PC-3 (cell line): ENCODE results near the gene RNLS. TPM values are rescaled to one million over a fixed set of nuclear protein-coding genes. Genes with fewer than 3 reads are reported as not detected.
"Not testable (repeated sequence)": the region's sequence is repeated elsewhere in the genome, so short reads cannot be mapped to it uniquely, and the experiment has no call there.

Source experiments
- ATAC-seq: fragments of 200-7000 bp; cut with Tn5 transposase; 2 replicates; pipeline ENCODE4 v1.9.1; 2020; ENCODE audit warnings: mild to moderate bottlenecking, moderate library complexity
- BruUV-seq: library from RNA; stranded (reverse); fragments of 400-500 nt; replicated peaks from 2 replicates; lab custom pipeline; 2021; lab: Mats Ljungman, UMichigan
- CTCF ChIA-PET: fragments of 300-600 bp; sonication (Branson Sonifier 250); formaldehyde crosslinking; loops from one replicate; lab custom pipeline; 2022; ENCODE audit warnings: antibody characterized with exemption; lab: Charles Lee
- POLR2A ChIA-PET: fragments of 300-600 bp; sonication (Branson Sonifier 250); formaldehyde crosslinking; loops from one replicate; lab custom pipeline; 2022; ENCODE audit warnings: antibody characterized with exemption; ENCODE audit not compliant: unreplicated experiment; lab: Charles Lee
- DNase-seq: peaks from one replicate; pipeline ENCODE4 v3.0.0-alpha.2; 2015
- H2AFZ ChIP-seq: fragments of 300-600 bp; sonication (generic); 2 replicates; pipeline ENCODE4 v1.6.0; 2016; ENCODE audit warnings: antibody characterized with exemption, low read length
- H3F3A ChIP-seq: fragments of 300-600 bp; sonication (generic); one replicate; pipeline ENCODE4 v1.6.0; 2017; ENCODE audit warnings: antibody characterized with exemption, low read length, control low read depth, mild to moderate bottlenecking; ENCODE audit not compliant: unreplicated experiment
- H3K27ac ChIP-seq: fragments of 300-600 bp; sonication (generic); 2 replicates; pipeline ENCODE4 v1.5.1; 2016; ENCODE audit warnings: mild to moderate bottlenecking, low read length
- H3K27me3 ChIP-seq: fragments of 300-600 bp; sonication (generic); 2 replicates; pipeline ENCODE4 v1.6.1; 2016; ENCODE audit warnings: low read length, mixed read lengths
- H3K36me3 ChIP-seq: fragments of 300-600 bp; sonication (generic); 2 replicates; pipeline ENCODE4 v1.6.1; 2016; ENCODE audit warnings: low read depth, mixed run types, low read length, mixed read lengths
- H3K4me1 ChIP-seq: fragments of 300-600 bp; sonication (generic); 2 replicates; pipeline ENCODE4 v1.5.1; 2016; ENCODE audit warnings: low read length; ENCODE audit not compliant: insufficient read depth
- H3K4me2 ChIP-seq: fragments of 300-600 bp; sonication (generic); 2 replicates; pipeline ENCODE4 v1.6.0; 2016; ENCODE audit warnings: low read length
- H3K4me3 ChIP-seq: fragments of 300-600 bp; sonication (generic); 2 replicates; pipeline ENCODE4 v1.5.1; 2016; ENCODE audit warnings: mild to moderate bottlenecking, low read length, mixed read lengths
- H3K79me2 ChIP-seq: fragments of 300-600 bp; sonication (generic); 2 replicates; pipeline ENCODE4 v1.6.1; 2017; ENCODE audit warnings: low read length, mixed read lengths
- H3K9ac ChIP-seq: fragments of 300-600 bp; sonication (generic); 2 replicates; pipeline ENCODE4 v1.6.0; 2016; ENCODE audit warnings: mild to moderate bottlenecking, low read length
- H3K9me2 ChIP-seq: fragments of 300-600 bp; sonication (generic); replicated peaks from 2 replicates; pipeline ENCODE4 v1.6.1; 2016; ENCODE audit warnings: mixed run types, low read length, mixed read lengths
- H3K9me3 ChIP-seq: fragments of 300-600 bp; sonication (generic); 2 replicates; pipeline ENCODE4 v1.6.1; 2016; ENCODE audit warnings: low read length, mixed read lengths
- H4K20me1 ChIP-seq: fragments of 300-600 bp; sonication (generic); 2 replicates; pipeline ENCODE4 v1.6.1; 2016; ENCODE audit warnings: low read length, mixed read lengths
- CTCF ChIP-seq: fragments of 300-600 bp; sonication (generic); conservative IDR thresholded peaks from 2 replicates; pipeline ENCODE4 v1.5.1; 2017; ENCODE audit warnings: antibody characterized with exemption, low read depth, mild to moderate bottlenecking, low read length
- EZH2 ChIP-seq: fragments of 300-600 bp; sonication (generic); IDR thresholded peaks from one replicate; pipeline ENCODE4 v1.6.1; 2017; ENCODE audit warnings: antibody characterized with exemption, mild to moderate bottlenecking, low read length; ENCODE audit not compliant: unreplicated experiment
- EZH2phosphoT487 ChIP-seq: fragments of 300-600 bp; sonication (generic); IDR thresholded peaks from 2 replicates; pipeline ENCODE4 v1.6.1; 2018; ENCODE audit warnings: mild to moderate bottlenecking, antibody characterized with exemption, low read length, borderline replicate concordance
- intact Hi-C: fragments of 100-400 bp; cut with micrococcal nuclease; formaldehyde crosslinking; loops from 2 replicates; pipeline ENCODE4 v1.9.0; 2023
- total RNA-seq: library from RNA; depleted of rRNA; stranded (reverse); fragments of >200 nt; gene quantifications from 2 replicates; pipeline ENCODE4 v1.2.3, GENCODE V29; 2014

The RNLS gene
- total RNA-seq, 1 experiment from 2014 or later, result not detected

- H3F3A ChIP-seq, result no peaks in the 10 kb centered on the region
- no peaks in the 10 kb centered on the region for H4K20me1 ChIP-seq
- intact Hi-C loops, result no loop called here
- no peaks in the 10 kb centered on the region for H3K79me2 ChIP-seq
- DNase-seq, result no peak
- no peak overlapping the region for H3K9ac ChIP-seq
- H3K27ac ChIP-seq, result no peak overlapping the region
- no TSS peak for BruUV-seq
- no peak for ATAC-seq
- ChIA-PET POLR2A (no interaction called here), CTCF (no interaction called here)
- no peaks in the 10 kb centered on the region for H3K9me3 ChIP-seq
- TF ChIP-seq EZH2phosphoT487 (no peak), EZH2 (no peak)
- H3K9me2 ChIP-seq, result no peaks in the 10 kb centered on the region
- no peak overlapping the region for H3K4me3 ChIP-seq
- H3K36me3 ChIP-seq, result no peaks in the 10 kb centered on the region
- no peaks in the 10 kb centered on the region for H3K4me1 ChIP-seq
- no peak overlapping the region for H3K4me2 ChIP-seq
- no peak overlapping the region for H2AFZ ChIP-seq
- H3K27me3 ChIP-seq, result no peaks in the 10 kb centered on the region
Measured at GRCh38 chr10:88490231-88490980, 92.7 kb downstream of the RNLS start.

- H3K4me1 ChIP-seq, result no peaks in the 10 kb centered on the region
- intact Hi-C loops, result no loop called here
- H3K9me2 ChIP-seq, result no peaks in the 10 kb centered on the region
- ChIA-PET POLR2A (no interaction called here), CTCF (no interaction called here)
- no peak overlapping the region for H3K9ac ChIP-seq
- no peak overlapping the region for H3K27ac ChIP-seq
- no peaks in the 10 kb centered on the region for H3K36me3 ChIP-seq
- H2AFZ ChIP-seq, result no peak overlapping the region
- ATAC-seq, result no peak
- TF ChIP-seq EZH2phosphoT487 (no peak), EZH2 (no peak), CTCF (no peak)
- H3K4me2 ChIP-seq, result no peak overlapping the region
- no peaks in the 10 kb centered on the region for H3F3A ChIP-seq
- H3K4me3 ChIP-seq, result no peak overlapping the region
- no TSS peak for BruUV-seq
- DNase-seq, result no peak
- H4K20me1 ChIP-seq, result no peaks in the 10 kb centered on the region
- H3K9me3 ChIP-seq, result no peaks in the 10 kb centered on the region
- no peaks in the 10 kb centered on the region for H3K79me2 ChIP-seq
- no peaks in the 10 kb centered on the region for H3K27me3 ChIP-seq
Measured at GRCh38 chr10:88489107-88489506, 94.0 kb downstream of the RNLS start.

GRCh38 chr10:88486816-88487215, 96.3 kb downstream of the RNLS start:
- H3K27ac ChIP-seq, H3K27me3 ChIP-seq, DNase-seq, H3K36me3 ChIP-seq, H4K20me1 ChIP-seq, H3K9ac ChIP-seq, H3K4me1 ChIP-seq, H3K79me2 ChIP-seq, H2AFZ ChIP-seq, H3K9me2 ChIP-seq, H3K4me2 ChIP-seq, ATAC-seq, BruUV-seq, CTCF ChIA-PET, H3F3A ChIP-seq, H3K9me3 ChIP-seq, intact Hi-C loops, POLR2A ChIA-PET, H3K4me3 ChIP-seq: not testable (repeated sequence)
